GM10847 (cell line): Measurements from ENCODE around the gene TREM2.

Source experiments
- POLR2A ChIP-seq: IDR thresholded peaks from 2 replicates; pipeline ENCODE4 v1.6.1; 2011; ENCODE audit not compliant: insufficient read length; ENCODE audit errors: extremely low read depth

Gene TREM2

GRCh38 chr6:41162687-41163418 lies at the start of gene TREM2:
TREM2 (minus strand) TSS chr6:41163116; CDS start chr6:41163082, 34 bp downstream.
- TF ChIP-seq POLR2A = no peak

GRCh38 chr6:41209547-41210320 lies 46.8 kb upstream of the TREM2 start:
- no peak for TF ChIP-seq POLR2A

- TF ChIP-seq POLR2A = no peak
Observed at GRCh38 chr6:41208439-41209106, 45.7 kb upstream of the TREM2 start.

GRCh38 chr6:41204156-41204555 lies 41.2 kb upstream of the TREM2 start:
- no peak for TF ChIP-seq POLR2A

GRCh38 chr6:41201764-41202173 lies 38.9 kb upstream of the TREM2 start:
- TF ChIP-seq POLR2A = no peak

GRCh38 chr6:41200901-41201763 lies 38.2 kb upstream of the TREM2 start, which contains the start of gene TREML2:
TREML2 (minus strand) TSS chr6:41201149; CDS start chr6:41201008, 141 bp downstream.
- TF ChIP-seq POLR2A = no peak

- no peak for TF ChIP-seq POLR2A
Observed at GRCh38 chr6:41200296-41200900, 37.5 kb upstream of the TREM2 start.

GRCh38 chr6:41199552-41200246 lies 36.8 kb upstream of the TREM2 start:
- TF ChIP-seq POLR2A = no peak

GRCh38 chr6:41197234-41197633 lies 34.3 kb upstream of the TREM2 start:
- no peak for TF ChIP-seq POLR2A

GRCh38 chr6:41194386-41194785 lies 31.5 kb upstream of the TREM2 start:
- no peak for TF ChIP-seq POLR2A

GRCh38 chr6:41193884-41194283 lies 31.0 kb upstream of the TREM2 start:
- no peak for TF ChIP-seq POLR2A

- no peak for TF ChIP-seq POLR2A
Observed at GRCh38 chr6:41193171-41193734, 30.3 kb upstream of the TREM2 start.

- no peak for TF ChIP-seq POLR2A
Observed at GRCh38 chr6:41191569-41191968, 28.7 kb upstream of the TREM2 start.
